GF-D8 (cell line): ENCODE measurements around the gene IL1RL2.

Experiments used
- DNase-seq: peaks from one replicate; lab custom pipeline; 2025; lab: John Stamatoyannopoulos, UW

IL1RL2 gene

GRCh38 chr2:102194609-102195268 is 7.9 kb downstream of the IL1RL2 start:
- no peak for DNase-seq

- no peak for DNase-seq
Measured at GRCh38 chr2:102197389-102198137, 10.7 kb downstream of the IL1RL2 start.

GRCh38 chr2:102200539-102200938 is 13.7 kb downstream of the IL1RL2 start:
- no peak for DNase-seq

GRCh38 chr2:102204638-102205037 is 17.8 kb downstream of the IL1RL2 start:
- DNase-seq: no peak

GRCh38 chr2:102206666-102207341 is 20.0 kb downstream of the IL1RL2 start:
- DNase-seq: no peak

GRCh38 chr2:102208774-102209173 is 22.0 kb downstream of the IL1RL2 start:
- DNase-seq: no peak

GRCh38 chr2:102209474-102209873 is 22.7 kb downstream of the IL1RL2 start:
- no peak for DNase-seq

- no peak for DNase-seq
Measured at GRCh38 chr2:102217032-102217431, 30.2 kb downstream of the IL1RL2 start.

GRCh38 chr2:102224824-102225739 is 38.3 kb downstream of the IL1RL2 start:
- DNase-seq: no peak

GRCh38 chr2:102226171-102226570 is 39.3 kb downstream of the IL1RL2 start:
- no peak for DNase-seq

- DNase-seq: no peak
Measured at GRCh38 chr2:102226612-102227391, 40.0 kb downstream of the IL1RL2 start.

- DNase-seq: no peak
Measured at GRCh38 chr2:102229141-102229769, 42.4 kb downstream of the IL1RL2 start.

- no peak for DNase-seq
Measured at GRCh38 chr2:102230410-102230909, 43.6 kb downstream of the IL1RL2 start.

- DNase-seq: no peak
Measured at GRCh38 chr2:102233132-102233884, 46.5 kb downstream of the IL1RL2 start.

- no peak for DNase-seq
Measured at GRCh38 chr2:102235042-102235473, 48.2 kb downstream of the IL1RL2 start.

- no peak for DNase-seq
Measured at GRCh38 chr2:102235491-102235890, 48.7 kb downstream of the IL1RL2 start.

GRCh38 chr2:102236132-102236531 is 49.3 kb downstream of the IL1RL2 start:
- DNase-seq: no peak

- DNase-seq: no peak
Measured at GRCh38 chr2:102237176-102237575, 50.4 kb downstream of the IL1RL2 start.

- no peak for DNase-seq
Measured at GRCh38 chr2:102238039-102238756, 51.4 kb downstream of the IL1RL2 start.
